Measurements from ENCODE around the gene HNRNPLL. TPM values are rescaled to one million over a fixed set of nuclear protein-coding genes. Genes with fewer than 3 reads are reported as not detected.

The HNRNPLL gene
- total and polyA plus RNA-seq, 2 of the 8 experiments (the other 6 are each of a cell fraction or from before 2014, with no cell fraction given), result 18.6 to 69.3 TPM

- Histone ChIP-seq H3K79me2 (ENCODE audit: control insufficient read depth in 1 of 2, insufficient read depth in 2 of 2, low read length in 2 of 2) (no peaks in the 10 kb centered on the region), H3K56ac (replicated peaks; ENCODE audit: insufficient read length, low read depth, low read length) (no peak overlapping the region), H2AK5ac (ENCODE audit: low read depth, low read length) (peak overlapping the region; percentile 9; the same call in 1 of the 2 replicates), H3K4me2 (ENCODE audit: insufficient read depth in 1 of 2, low read depth in 2 of 2, low read length in 2 of 2) (no peak overlapping the region), H3K14ac (ENCODE audit: insufficient read length) (no peak overlapping the region), H3K79me1 (ENCODE audit: low read depth, low read length) (no peaks in the 10 kb centered on the region), H3K4me3 (ENCODE audit: extremely low read depth in 1 of 4, insufficient read depth in 2 of 4, low read depth in 3 of 4, low read length in 4 of 4) (no peak overlapping the region), H2BK15ac (ENCODE audit: low read length) (no peak overlapping the region; the same call in 1 of the 2 replicates), H4K5ac (ENCODE audit: insufficient read length, low read depth, low read length) (no peak overlapping the region), H3K4me1 (replicated peaks in 1 of 4; ENCODE audit: control insufficient read depth in 3 of 4, insufficient read depth in 4 of 4, low read length in 3 of 4) (peaks cover 2 to 25% (median 10%) of the 10 kb centered on the region in 4 experiments), H3K23me2 (ENCODE audit: low read depth, low read length) (peaks cover 2% of the 10 kb centered on the region; the same call in 1 of the 2 replicates), H4K20me1 (replicated peaks in 1 of 2; ENCODE audit: control insufficient read depth in 1 of 2, insufficient read depth in 2 of 2, low read length in 2 of 2) (no peaks in the 10 kb centered on the region), H4K8ac (ENCODE audit: extremely low read depth, insufficient read depth, low read length) (peak overlapping the region; percentile 48; the same call in 1 of the 2 replicates), H3K4ac (replicated peaks; ENCODE audit: insufficient read length, low read depth, low read length) (no peak overlapping the region), H3K9me3 (ENCODE audit: insufficient read depth in 2 of 2, low read depth in 1 of 2, low read length in 1 of 2) (no peaks in the 10 kb centered on the region), H2BK20ac (ENCODE audit: low read length) (no peak overlapping the region), H3K23ac (ENCODE audit: insufficient read length) (no peak overlapping the region), H2BK5ac (ENCODE audit: low read depth, low read length) (no peak overlapping the region), H4K91ac (replicated peaks; ENCODE audit: insufficient read length, low read length) (no peak overlapping the region), H2BK120ac (replicated peaks; ENCODE audit: low read depth, low read length) (no peak overlapping the region), H3K18ac (ENCODE audit: extremely low read depth, low read length) (no peak overlapping the region), H2BK12ac (ENCODE audit: low read depth, low read length) (no peak overlapping the region), H3K27me3 (replicated peaks in 1 of 4; ENCODE audit: control insufficient read depth in 3 of 4, extremely low read depth in 1 of 4, insufficient read depth in 3 of 4, low read length in 3 of 4) (peaks cover 0 to 12% (median 6%) of the 10 kb centered on the region in 4 experiments; a peak in 4 of 7 replicates), H3K9ac (replicated peaks in 1 of 4; ENCODE audit: extremely low read depth in 1 of 4, low read depth in 3 of 4, low read length in 3 of 4) (no peak overlapping the region), H3K27ac (ENCODE audit: low read depth, low read length) (no peak overlapping the region), H2AFZ (ENCODE audit: low read length) (no peak overlapping the region), H3K36me3 (ENCODE audit: control insufficient read depth in 2 of 4, insufficient read depth in 4 of 4, low read length in 3 of 4) (no peaks in the 10 kb centered on the region)
- WGBS, 2 experiments (ENCODE audit: extremely low coverage in 1 of 2, insufficient coverage in 1 of 2, insufficient read length in 1 of 2, insufficient replicate concordance in 2 of 2, low coverage in 1 of 2, low lambda C conversion rate in 2 of 2, missing lambda C conversion rate in 1 of 2), result 82% methylated on average over 5 of the region's 5 CpGs; no CpG with 5 or more reads in 1 of the 2 experiments
- DNase-seq (ENCODE audit: low read depth in 1 of 2, low spot score in 2 of 2), result peak in 1 of 2 experiments; percentile 56
- no peak for FAIRE-seq
- ChIA-PET CTCF (ENCODE audit: partially characterized antibody) (interaction anchor here (0.7 to 4.9 kb wide), 13 partner anchors 13 to 209 kb away, joined by 3 to 38 read pairs (median 4); no protein-coding TSS in a partner anchor), POLR2A (ENCODE audit: partially characterized antibody) (interaction anchor here (0.9 to 4.7 kb wide), 6 partner anchors 9 to 212 kb away, joined by 3 to 32 read pairs (median 6); partner anchors contain the start of gene SRSF7)
- TF ChIP-seq TEAD4 (IDR thresholded peaks at IDR 0.05; ENCODE audit: low read depth, low read length) (no peak), JUND (IDR thresholded peaks at IDR 0.05; ENCODE audit: low read length) (no peak), KDM1A (IDR thresholded peaks at IDR 0.05; ENCODE audit: borderline replicate concordance, low read length) (no peak), JUN (IDR thresholded peaks at IDR 0.05; ENCODE audit: low read depth, low read length) (no peak), FOSL1 (IDR thresholded peaks at IDR 0.05; ENCODE audit: insufficient read depth, low read depth, low read length) (no peak)
- TF ChIP-seq, protein P1, sequence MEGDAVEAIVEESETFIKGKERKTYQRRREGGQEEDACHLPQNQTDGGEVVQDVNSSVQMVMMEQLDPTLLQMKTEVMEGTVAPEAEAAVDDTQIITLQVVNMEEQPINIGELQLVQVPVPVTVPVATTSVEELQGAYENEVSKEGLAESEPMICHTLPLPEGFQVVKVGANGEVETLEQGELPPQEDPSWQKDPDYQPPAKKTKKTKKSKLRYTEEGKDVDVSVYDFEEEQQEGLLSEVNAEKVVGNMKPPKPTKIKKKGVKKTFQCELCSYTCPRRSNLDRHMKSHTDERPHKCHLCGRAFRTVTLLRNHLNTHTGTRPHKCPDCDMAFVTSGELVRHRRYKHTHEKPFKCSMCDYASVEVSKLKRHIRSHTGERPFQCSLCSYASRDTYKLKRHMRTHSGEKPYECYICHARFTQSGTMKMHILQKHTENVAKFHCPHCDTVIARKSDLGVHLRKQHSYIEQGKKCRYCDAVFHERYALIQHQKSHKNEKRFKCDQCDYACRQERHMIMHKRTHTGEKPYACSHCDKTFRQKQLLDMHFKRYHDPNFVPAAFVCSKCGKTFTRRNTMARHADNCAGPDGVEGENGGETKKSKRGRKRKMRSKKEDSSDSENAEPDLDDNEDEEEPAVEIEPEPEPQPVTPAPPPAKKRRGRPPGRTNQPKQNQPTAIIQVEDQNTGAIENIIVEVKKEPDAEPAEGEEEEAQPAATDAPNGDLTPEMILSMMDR (IDR thresholded peaks at IDR 0.05; ENCODE audit: control extremely low read depth in 1 of 3, insufficient read depth in 1 of 3, low read depth in 1 of 3, low read length in 3 of 3), result peak; percentile 27 to 45 (median 33)
These were observed 63.6 kb downstream of the HNRNPLL start for GRCh38 chr2:38539086-38539485.

Measured in H1 (cell line).